ENCODE data around the gene PCBP3.

PCBP3 gene

GRCh38 chr21:45859762-45860357 is 216.3 kb downstream of the PCBP3 start:
- Histone ChIP-seq H3K9ac (ENCODE audit: low read length) (no peak overlapping the region), H3K36me3 (replicated peaks; ENCODE audit: insufficient read depth, low read length) (no peaks in the 10 kb centered on the region), H3K27ac (ENCODE audit: low read length) (no peak overlapping the region), H3K4me2 (ENCODE audit: low read depth, low read length) (no peak overlapping the region), H3K4me3 (ENCODE audit: low read length) (no peak overlapping the region), H3K79me2 (ENCODE audit: low read length) (no peaks in the 10 kb centered on the region), H2AFZ (ENCODE audit: low read length) (no peak overlapping the region), H3K9me3 (replicated peaks; ENCODE audit: insufficient read depth, low read length) (no peaks in the 10 kb centered on the region), H3K27me3 (replicated peaks; ENCODE audit: insufficient read depth, low read length) (peaks cover 9% of the 10 kb centered on the region), H3K4me1 (ENCODE audit: low read length) (no peaks in the 10 kb centered on the region), H4K20me1 (ENCODE audit: insufficient read depth, low read length) (no peaks in the 10 kb centered on the region), H3F3A (ENCODE audit: insufficient read depth, low read length) (no peaks in the 10 kb centered on the region), H3K9me2 (replicated peaks; ENCODE audit: insufficient read depth, low read length) (no peaks in the 10 kb centered on the region)
- TF ChIP-seq EZH2 (optimal IDR thresholded peaks at IDR 0.05; ENCODE audit: low read depth, low read length) (no peak), EZH2phosphoT487 (IDR thresholded peaks at IDR 0.05; ENCODE audit: low read length) (no peak), CTCF (IDR thresholded peaks at IDR 0.05; ENCODE audit: low read length) (no peak)
- no peak for DNase-seq

- H3K9me2 ChIP-seq (replicated peaks; ENCODE audit: insufficient read depth, low read length), result no peaks in the 10 kb centered on the region
- no peak overlapping the region for H2AFZ ChIP-seq (ENCODE audit: low read length)
- H3K4me2 ChIP-seq (ENCODE audit: low read depth, low read length), result no peak overlapping the region
- peaks cover 9% of the 10 kb centered on the region for H3K27me3 ChIP-seq (replicated peaks; ENCODE audit: insufficient read depth, low read length)
- no peaks in the 10 kb centered on the region for H4K20me1 ChIP-seq (ENCODE audit: insufficient read depth, low read length)
- no peaks in the 10 kb centered on the region for H3K36me3 ChIP-seq (replicated peaks; ENCODE audit: insufficient read depth, low read length)
- no peak for DNase-seq
- no peaks in the 10 kb centered on the region for H3F3A ChIP-seq (ENCODE audit: insufficient read depth, low read length)
- no peak overlapping the region for H3K27ac ChIP-seq (ENCODE audit: low read length)
- H3K79me2 ChIP-seq (ENCODE audit: low read length), result no peaks in the 10 kb centered on the region
- TF ChIP-seq EZH2phosphoT487 (IDR thresholded peaks at IDR 0.05; ENCODE audit: low read length), result no peak
- TF ChIP-seq EZH2 (optimal IDR thresholded peaks at IDR 0.05; ENCODE audit: low read depth, low read length), result no peak
- TF ChIP-seq CTCF (IDR thresholded peaks at IDR 0.05; ENCODE audit: low read length), result no peak
- H3K9me3 ChIP-seq (replicated peaks; ENCODE audit: insufficient read depth, low read length), result no peaks in the 10 kb centered on the region
- no peak overlapping the region for H3K9ac ChIP-seq (ENCODE audit: low read length)
- H3K4me3 ChIP-seq (ENCODE audit: low read length), result no peak overlapping the region
- H3K4me1 ChIP-seq (ENCODE audit: low read length), result no peaks in the 10 kb centered on the region
Measured at GRCh38 chr21:45860493-45861155, 217.1 kb downstream of the PCBP3 start.

GRCh38 chr21:45861156-45861870 is 217.8 kb downstream of the PCBP3 start:
- Histone ChIP-seq H2AFZ (ENCODE audit: low read length) (no peak overlapping the region), H3K36me3 (replicated peaks; ENCODE audit: insufficient read depth, low read length) (no peaks in the 10 kb centered on the region), H3F3A (ENCODE audit: insufficient read depth, low read length) (no peaks in the 10 kb centered on the region), H3K9me2 (replicated peaks; ENCODE audit: insufficient read depth, low read length) (no peaks in the 10 kb centered on the region), H3K9ac (ENCODE audit: low read length) (no peak overlapping the region), H3K9me3 (replicated peaks; ENCODE audit: insufficient read depth, low read length) (no peaks in the 10 kb centered on the region), H3K27me3 (replicated peaks; ENCODE audit: insufficient read depth, low read length) (peaks cover 9% of the 10 kb centered on the region), H3K4me1 (ENCODE audit: low read length) (no peaks in the 10 kb centered on the region), H3K4me2 (ENCODE audit: low read depth, low read length) (no peak overlapping the region), H3K27ac (ENCODE audit: low read length) (no peak overlapping the region), H4K20me1 (ENCODE audit: insufficient read depth, low read length) (no peaks in the 10 kb centered on the region), H3K79me2 (ENCODE audit: low read length) (no peaks in the 10 kb centered on the region), H3K4me3 (ENCODE audit: low read length) (no peak overlapping the region)
- no peak for TF ChIP-seq EZH2phosphoT487 (IDR thresholded peaks at IDR 0.05; ENCODE audit: low read length)
- TF ChIP-seq CTCF (IDR thresholded peaks at IDR 0.05; ENCODE audit: low read length), result no peak
- no peak for DNase-seq

All from MM.1S (cell line).